WI38 (cell line): ENCODE results near the gene CALU.

ENCODE experiments used
- H3K4me3 ChIP-seq: 2 replicates; pipeline ENCODE4 v1.5.1; 2011; ENCODE audit warnings: low read depth, mild to moderate bottlenecking, control low read depth, low read length
- TF ChIP-seq, protein P1 (sequence below): IDR thresholded peaks from 2 replicates; pipeline ENCODE4 v1.5.1; 2012; ENCODE audit warnings: low read depth, mild to moderate bottlenecking, control low read depth, low read length

The CALU gene

DNA sequence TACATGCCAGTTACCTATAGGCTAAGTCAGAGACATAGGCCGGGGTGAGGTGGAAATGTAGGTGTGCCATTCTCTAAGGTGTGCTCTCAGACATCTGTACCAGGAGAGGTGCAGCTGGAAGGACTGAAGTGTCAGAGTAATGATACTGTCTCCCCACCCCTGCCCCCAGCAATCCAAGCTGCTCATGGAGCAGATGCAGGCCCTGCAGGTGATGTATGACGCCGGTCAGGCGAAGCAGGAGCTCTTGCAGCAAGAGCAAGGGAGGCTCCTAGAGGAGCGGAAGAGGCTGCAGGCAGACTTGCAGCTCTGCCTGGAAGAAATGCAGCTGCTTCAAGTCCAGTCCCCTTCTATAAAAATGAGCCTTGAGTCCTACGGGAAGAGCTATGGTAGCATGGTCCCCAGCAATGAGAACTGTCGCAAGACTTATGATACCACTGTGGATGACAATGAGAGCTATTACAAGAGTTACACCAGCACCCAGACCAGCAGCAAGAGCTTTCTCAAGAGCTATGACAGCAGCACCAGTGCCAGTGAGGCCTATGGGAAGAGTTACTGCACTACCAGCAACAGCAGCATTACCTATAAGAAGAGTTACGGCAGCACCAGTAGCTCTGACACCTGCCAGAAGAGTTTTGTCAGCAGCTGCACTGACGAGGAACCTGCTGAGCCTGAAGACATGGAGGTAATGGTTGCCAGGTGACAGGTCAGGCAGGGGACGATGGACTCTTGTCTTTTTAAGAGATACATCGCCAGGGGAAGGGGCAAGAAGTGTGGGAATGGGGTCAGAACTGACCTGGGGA, 72.7 kb downstream of the CALU start:
- TF ChIP-seq, protein P1, sequence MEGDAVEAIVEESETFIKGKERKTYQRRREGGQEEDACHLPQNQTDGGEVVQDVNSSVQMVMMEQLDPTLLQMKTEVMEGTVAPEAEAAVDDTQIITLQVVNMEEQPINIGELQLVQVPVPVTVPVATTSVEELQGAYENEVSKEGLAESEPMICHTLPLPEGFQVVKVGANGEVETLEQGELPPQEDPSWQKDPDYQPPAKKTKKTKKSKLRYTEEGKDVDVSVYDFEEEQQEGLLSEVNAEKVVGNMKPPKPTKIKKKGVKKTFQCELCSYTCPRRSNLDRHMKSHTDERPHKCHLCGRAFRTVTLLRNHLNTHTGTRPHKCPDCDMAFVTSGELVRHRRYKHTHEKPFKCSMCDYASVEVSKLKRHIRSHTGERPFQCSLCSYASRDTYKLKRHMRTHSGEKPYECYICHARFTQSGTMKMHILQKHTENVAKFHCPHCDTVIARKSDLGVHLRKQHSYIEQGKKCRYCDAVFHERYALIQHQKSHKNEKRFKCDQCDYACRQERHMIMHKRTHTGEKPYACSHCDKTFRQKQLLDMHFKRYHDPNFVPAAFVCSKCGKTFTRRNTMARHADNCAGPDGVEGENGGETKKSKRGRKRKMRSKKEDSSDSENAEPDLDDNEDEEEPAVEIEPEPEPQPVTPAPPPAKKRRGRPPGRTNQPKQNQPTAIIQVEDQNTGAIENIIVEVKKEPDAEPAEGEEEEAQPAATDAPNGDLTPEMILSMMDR, result no peak
- H3K4me3 ChIP-seq, result no peak overlapping the region

DNA sequence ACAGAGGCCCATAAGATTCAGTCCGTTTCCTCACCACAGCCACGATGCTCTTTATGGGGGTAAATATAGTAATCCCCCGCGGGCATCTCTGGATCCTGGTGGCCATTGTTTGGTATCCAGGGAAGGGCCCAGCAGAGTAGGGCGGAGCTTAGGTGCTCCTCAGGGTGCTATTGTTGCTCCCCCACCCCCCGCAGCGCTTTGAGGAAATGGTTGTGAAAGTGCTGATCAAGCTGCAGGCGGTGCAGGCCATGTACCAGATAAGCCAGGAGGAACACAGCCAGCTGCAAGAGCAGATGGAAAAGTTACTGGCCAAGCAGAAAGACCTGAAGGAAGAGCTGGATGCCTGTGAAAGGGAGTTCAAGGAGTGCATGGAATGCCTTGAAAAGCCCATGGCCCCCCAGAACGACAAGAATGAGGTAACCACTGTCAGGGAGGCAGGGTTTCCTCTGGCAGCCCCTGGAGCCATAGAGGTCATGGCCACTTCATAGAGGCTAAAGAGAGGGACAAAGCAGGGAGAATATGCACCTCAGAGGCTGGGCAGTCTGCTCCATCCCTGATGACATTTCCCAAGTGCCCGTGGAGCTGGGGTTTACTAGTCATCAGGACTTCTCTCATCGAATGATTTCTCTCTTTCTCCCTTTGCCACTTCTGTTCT, 73.5 kb downstream of the CALU start:
- no peak overlapping the region for H3K4me3 ChIP-seq

DNA sequence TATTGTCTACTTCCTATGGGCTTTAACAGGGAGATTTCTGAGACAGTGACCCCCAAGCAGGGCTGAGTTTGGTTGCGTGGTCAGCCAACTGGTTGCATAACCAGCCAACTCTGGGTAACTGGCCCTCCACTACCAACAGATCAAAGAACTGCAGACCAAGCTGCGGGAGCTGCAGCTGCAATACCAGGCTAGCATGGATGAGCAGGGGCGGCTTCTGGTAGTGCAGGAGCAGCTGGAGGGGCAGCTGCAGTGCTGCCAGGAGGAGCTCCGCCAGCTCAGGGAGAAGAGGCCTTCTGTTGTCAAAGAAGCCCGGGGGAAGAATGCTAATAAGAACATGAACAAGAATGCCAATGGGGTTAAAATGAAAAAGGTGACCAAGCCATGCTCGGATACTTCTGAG, 75.3 kb downstream of the CALU start:
- H3K4me3 ChIP-seq, result no peak overlapping the region
- TF ChIP-seq, protein P1, result no peak

More for the DNA sequence above, 73.5 kb downstream of the CALU start:
- TF ChIP-seq, protein P1, result no peak

DNA sequence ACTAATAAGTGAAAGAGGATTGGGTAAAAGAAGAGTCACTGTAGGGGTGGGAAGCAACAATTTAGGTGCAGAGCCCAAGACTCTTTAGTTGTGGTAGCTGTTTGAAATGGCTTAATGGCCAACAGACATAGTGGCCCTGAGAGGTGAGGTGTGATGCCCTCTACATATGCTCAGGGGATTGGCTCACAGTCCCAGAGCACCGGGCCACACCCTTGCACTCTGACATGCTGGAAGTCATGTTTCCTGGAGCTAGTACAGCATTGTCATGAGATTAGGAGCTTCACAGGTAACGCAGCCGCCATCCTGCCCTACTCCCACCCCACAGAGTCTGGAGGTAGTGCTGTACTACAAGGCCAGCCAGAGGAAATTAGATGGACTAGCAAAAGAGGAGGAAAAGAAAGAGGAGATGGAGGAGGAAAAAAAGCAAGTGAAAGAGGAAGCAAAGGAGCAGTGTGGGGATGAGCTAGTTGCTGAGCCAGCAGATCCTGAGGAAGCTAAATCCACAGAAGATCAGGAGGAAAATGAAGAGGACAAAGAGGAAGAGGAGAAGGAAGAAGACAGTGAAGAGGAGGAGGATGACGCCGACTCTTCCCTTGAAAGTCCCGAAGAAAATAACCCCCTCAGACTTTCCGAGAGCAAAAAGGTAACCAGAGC, 76.3 kb downstream of the CALU start:
- TF ChIP-seq, protein P1, result no peak
- no peak overlapping the region for H3K4me3 ChIP-seq

DNA sequence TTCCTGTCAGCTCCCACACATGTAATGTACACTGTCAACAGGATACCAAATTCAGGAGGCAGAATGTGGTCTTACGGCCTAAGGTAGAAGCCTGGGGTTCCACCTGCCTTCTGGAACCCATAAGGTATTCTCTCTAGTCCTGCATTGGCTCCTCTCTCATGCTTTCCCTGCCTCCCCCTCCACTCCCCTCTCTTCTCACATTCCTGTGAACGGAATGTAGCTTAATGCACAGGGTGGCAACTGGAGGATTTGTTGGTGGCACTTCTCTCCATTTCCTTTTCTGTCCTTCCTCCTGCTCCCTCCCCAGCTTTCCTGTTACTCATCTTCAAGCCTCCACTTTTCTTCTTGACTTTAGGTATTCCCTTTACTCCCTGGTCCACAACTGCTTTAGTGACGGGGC, 79.5 kb downstream of the CALU start:
- TF ChIP-seq, protein P1, result no peak
- no peak overlapping the region for H3K4me3 ChIP-seq
